ENCODE results near the gene FBXL16.

The FBXL16 gene

DNA sequence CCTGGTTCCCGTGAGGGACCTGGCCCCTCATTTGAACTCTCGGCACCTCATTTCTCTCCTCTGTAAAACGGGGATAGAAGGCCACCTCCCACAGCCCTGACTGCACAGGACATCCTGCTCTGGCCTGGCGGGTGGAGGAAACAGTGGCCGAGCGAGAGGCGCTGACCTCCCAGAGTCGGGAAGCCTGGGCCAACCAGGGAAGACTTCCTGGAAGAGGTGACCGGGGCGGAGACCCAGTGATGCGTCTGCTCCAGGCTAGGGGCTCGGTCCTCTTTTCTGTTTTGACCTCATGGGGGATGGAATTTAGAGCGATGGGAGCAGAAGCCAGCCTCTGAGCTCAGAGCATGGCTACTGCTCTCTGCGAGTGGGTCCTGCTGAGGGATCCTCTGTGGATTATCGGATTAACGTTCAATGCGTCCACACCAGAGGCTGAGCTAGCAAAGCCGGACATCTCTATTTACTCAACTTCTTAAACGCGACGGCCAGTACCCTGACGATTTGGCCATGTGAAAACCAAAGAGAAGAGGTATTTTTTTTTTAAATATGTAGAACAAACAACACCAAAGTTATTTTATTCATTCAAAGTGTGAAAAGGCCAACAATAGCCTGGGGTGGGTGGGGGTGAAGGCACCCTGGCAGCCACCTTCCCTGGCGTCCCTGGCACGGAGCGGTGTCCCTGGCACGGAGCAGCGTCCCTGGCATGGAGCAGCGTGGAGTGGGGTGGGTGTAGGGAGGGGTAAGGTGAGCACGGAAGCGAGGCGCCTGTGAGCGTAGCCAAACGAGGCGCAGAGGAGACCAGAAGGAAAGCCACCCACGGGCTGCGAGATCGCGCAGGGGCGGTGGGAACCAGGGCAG, 45.8 kb upstream of the FBXL16 start:
- Histone ChIP-seq H2AFZ (ENCODE audit: low read depth, low read length) (no peak overlapping the region), H3K79me2 (ENCODE audit: insufficient read depth, low read length) (no peaks in the 10 kb centered on the region), H3K27me3 (ENCODE audit: insufficient read depth, low read length, poor library complexity) (no peaks in the 10 kb centered on the region), H3K9ac (ENCODE audit: low read depth, low read length) (no peak overlapping the region), H3K4me1 (ENCODE audit: insufficient read depth, low read length) (no peaks in the 10 kb centered on the region), H3K9me3 (ENCODE audit: insufficient read depth, low read length, severe bottlenecking) (no peaks in the 10 kb centered on the region), H3K27ac (ENCODE audit: low read length) (no peak overlapping the region), H4K20me1 (ENCODE audit: insufficient read depth, low read length) (no peaks in the 10 kb centered on the region), H3K4me2 (ENCODE audit: insufficient read depth, low read length) (no peak overlapping the region), H3K36me3 (ENCODE audit: insufficient read depth, low read length) (no peaks in the 10 kb centered on the region), H3K4me3 (ENCODE audit: low read depth in 1 of 2, low read length in 2 of 2) (no peak overlapping the region)
- TF ChIP-seq, protein P1, sequence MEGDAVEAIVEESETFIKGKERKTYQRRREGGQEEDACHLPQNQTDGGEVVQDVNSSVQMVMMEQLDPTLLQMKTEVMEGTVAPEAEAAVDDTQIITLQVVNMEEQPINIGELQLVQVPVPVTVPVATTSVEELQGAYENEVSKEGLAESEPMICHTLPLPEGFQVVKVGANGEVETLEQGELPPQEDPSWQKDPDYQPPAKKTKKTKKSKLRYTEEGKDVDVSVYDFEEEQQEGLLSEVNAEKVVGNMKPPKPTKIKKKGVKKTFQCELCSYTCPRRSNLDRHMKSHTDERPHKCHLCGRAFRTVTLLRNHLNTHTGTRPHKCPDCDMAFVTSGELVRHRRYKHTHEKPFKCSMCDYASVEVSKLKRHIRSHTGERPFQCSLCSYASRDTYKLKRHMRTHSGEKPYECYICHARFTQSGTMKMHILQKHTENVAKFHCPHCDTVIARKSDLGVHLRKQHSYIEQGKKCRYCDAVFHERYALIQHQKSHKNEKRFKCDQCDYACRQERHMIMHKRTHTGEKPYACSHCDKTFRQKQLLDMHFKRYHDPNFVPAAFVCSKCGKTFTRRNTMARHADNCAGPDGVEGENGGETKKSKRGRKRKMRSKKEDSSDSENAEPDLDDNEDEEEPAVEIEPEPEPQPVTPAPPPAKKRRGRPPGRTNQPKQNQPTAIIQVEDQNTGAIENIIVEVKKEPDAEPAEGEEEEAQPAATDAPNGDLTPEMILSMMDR (IDR thresholded peaks at IDR 0.05; ENCODE audit: borderline replicate concordance, extremely low read depth, low read length, poor library complexity, severe bottlenecking) = no peak
- no peak for TF ChIP-seq EZH2 (IDR thresholded peaks at IDR 0.05; ENCODE audit: borderline replicate concordance, low read depth, low read length, severe bottlenecking)
- ATAC-seq (ENCODE audit: insufficient read depth, low read depth) = no peak
- no peak for DNase-seq

DNA sequence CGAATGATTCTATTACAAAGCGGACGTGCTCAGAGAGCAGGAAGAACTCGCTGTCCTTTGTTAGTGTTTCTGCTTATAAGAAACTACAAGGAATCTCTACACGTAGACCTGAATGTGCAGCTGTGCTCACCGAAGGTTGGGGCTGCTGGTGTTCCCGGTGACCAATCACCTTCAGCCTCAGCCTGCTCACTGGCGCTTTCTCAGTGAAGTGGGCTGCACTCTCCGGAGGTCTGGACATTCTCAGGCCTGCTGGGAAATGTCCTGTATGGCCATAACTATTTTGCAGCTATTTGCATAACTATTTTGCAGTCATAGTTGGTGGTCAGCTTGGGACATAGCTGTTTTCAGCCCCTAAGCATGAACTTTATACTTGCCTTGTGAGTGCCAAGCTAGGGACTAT, 44.9 kb upstream of the FBXL16 start:
- H3K4me2 ChIP-seq (ENCODE audit: insufficient read depth, low read length) = no peak overlapping the region

DNA sequence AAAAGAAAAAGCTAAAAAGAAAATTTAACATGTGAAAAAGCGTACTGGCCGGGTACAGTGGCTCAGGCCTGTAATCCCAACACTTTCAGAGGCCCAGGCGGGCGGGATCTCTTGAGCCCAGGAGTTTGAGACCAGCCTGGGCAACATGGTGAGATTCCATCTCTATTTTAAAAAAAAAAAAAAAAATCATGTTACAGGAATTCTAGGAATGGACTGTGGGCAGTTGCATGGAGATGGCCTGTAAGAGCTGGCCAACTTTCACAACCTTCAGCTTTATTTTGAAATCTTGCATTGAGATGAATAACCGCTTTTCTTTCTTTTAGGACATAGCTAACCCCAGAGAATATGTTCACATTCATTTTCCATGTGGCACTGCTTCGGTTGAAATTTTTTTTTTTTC, 43.4 kb upstream of the FBXL16 start:
- H3K36me3 ChIP-seq (ENCODE audit: insufficient read depth, low read length) = no peaks in the 10 kb centered on the region
- H3K27ac ChIP-seq (ENCODE audit: low read length) = no peak overlapping the region
- H3K27me3 ChIP-seq (ENCODE audit: insufficient read depth, low read length, poor library complexity) = no peaks in the 10 kb centered on the region
- H3K9ac ChIP-seq (ENCODE audit: low read depth, low read length) = no peak overlapping the region
- H3K9me3 ChIP-seq (ENCODE audit: insufficient read depth, low read length, severe bottlenecking) = no peaks in the 10 kb centered on the region
- no peak overlapping the region for H2AFZ ChIP-seq (ENCODE audit: low read depth, low read length)
- no peak for TF ChIP-seq EZH2 (IDR thresholded peaks at IDR 0.05; ENCODE audit: borderline replicate concordance, low read depth, low read length, severe bottlenecking)
- TF ChIP-seq, protein P1 (IDR thresholded peaks at IDR 0.05; ENCODE audit: borderline replicate concordance, extremely low read depth, low read length, poor library complexity, severe bottlenecking) = no peak
- no peak for DNase-seq
- H4K20me1 ChIP-seq (ENCODE audit: insufficient read depth, low read length) = no peaks in the 10 kb centered on the region
- no peaks in the 10 kb centered on the region for H3K79me2 ChIP-seq (ENCODE audit: insufficient read depth, low read length)
- ATAC-seq (ENCODE audit: insufficient read depth, low read depth) = no peak
- no peak overlapping the region for H3K4me2 ChIP-seq (ENCODE audit: insufficient read depth, low read length)
- no peak overlapping the region for H3K4me3 ChIP-seq (ENCODE audit: low read depth in 1 of 2, low read length in 2 of 2)
- no peaks in the 10 kb centered on the region for H3K4me1 ChIP-seq (ENCODE audit: insufficient read depth, low read length)

More for the DNA sequence above, 44.9 kb upstream of the FBXL16 start:
- Histone ChIP-seq H3K4me3 (ENCODE audit: low read depth in 1 of 2, low read length in 2 of 2) (no peak overlapping the region), H3K36me3 (ENCODE audit: insufficient read depth, low read length) (no peaks in the 10 kb centered on the region), H3K9ac (ENCODE audit: low read depth, low read length) (no peak overlapping the region), H3K27ac (ENCODE audit: low read length) (no peak overlapping the region), H3K79me2 (ENCODE audit: insufficient read depth, low read length) (no peaks in the 10 kb centered on the region), H2AFZ (ENCODE audit: low read depth, low read length) (no peak overlapping the region), H3K4me1 (ENCODE audit: insufficient read depth, low read length) (no peaks in the 10 kb centered on the region), H3K27me3 (ENCODE audit: insufficient read depth, low read length, poor library complexity) (no peaks in the 10 kb centered on the region), H3K9me3 (ENCODE audit: insufficient read depth, low read length, severe bottlenecking) (no peaks in the 10 kb centered on the region), H4K20me1 (ENCODE audit: insufficient read depth, low read length) (no peaks in the 10 kb centered on the region)
- ATAC-seq (ENCODE audit: insufficient read depth, low read depth) (no peak), DNase-seq (no peak)
- TF ChIP-seq, protein P1 (IDR thresholded peaks at IDR 0.05; ENCODE audit: borderline replicate concordance, extremely low read depth, low read length, poor library complexity, severe bottlenecking) = no peak
